Stimulated activated CD4-positive, alpha-beta T cell treated with anti-CD3 and anti-CD28 coated beads, Interleukin-2, amount 100 ng/mL, for 48 hours (primary cell): ENCODE results near the gene GJA4.
"Not testable (repeated sequence)": the region's sequence is repeated elsewhere in the genome, so short reads cannot be mapped to it uniquely, and the experiment has no call there.

ENCODE experiments used
- DNase-seq, 2 donors: peaks; one replicate each; pipeline ENCODE4 v3.0.0-alpha.2; 2020

The GJA4 gene

GRCh38 chr1:34792424-34792823, 375 bp upstream of the GJA4 start:
- DNase-seq, result no peak

- DNase-seq, result no peak
Observed at GRCh38 chr1:34794001-34794789, 1.4 kb downstream of the GJA4 start.

GRCh38 chr1:34794790-34795180, 2.0 kb downstream of the GJA4 start:
- no peak for DNase-seq

- no peak for DNase-seq
Observed at GRCh38 chr1:34795916-34796315, 3.1 kb downstream of the GJA4 start.

GRCh38 chr1:34796990-34797389, 4.2 kb downstream of the GJA4 start:
- no peak for DNase-seq

GRCh38 chr1:34800214-34800613, 7.4 kb downstream of the GJA4 start:
- DNase-seq, result peak in 1 of 2 donors; percentile 26

- DNase-seq, result no peak
Observed at GRCh38 chr1:34803770-34804169, 11.0 kb downstream of the GJA4 start.

GRCh38 chr1:34806396-34806795, 13.6 kb downstream of the GJA4 start:
- DNase-seq, result no peak

GRCh38 chr1:34808051-34808810, 15.4 kb downstream of the GJA4 start:
- DNase-seq, result no peak

- DNase-seq, result not testable (repeated sequence)
Observed at GRCh38 chr1:34810781-34811180, 18.0 kb downstream of the GJA4 start.

- DNase-seq, result no peak
Observed at GRCh38 chr1:34816332-34816731, 23.5 kb downstream of the GJA4 start.

- no peak for DNase-seq
Observed at GRCh38 chr1:34816778-34817177, 24.0 kb downstream of the GJA4 start.

GRCh38 chr1:34818862-34819261, 26.1 kb downstream of the GJA4 start:
- DNase-seq, result not testable (repeated sequence)

- no peak for DNase-seq
Observed at GRCh38 chr1:34822202-34822601, 29.4 kb downstream of the GJA4 start.

GRCh38 chr1:34824817-34825454, 32.1 kb downstream of the GJA4 start:
- no peak for DNase-seq

- DNase-seq, result no peak
Observed at GRCh38 chr1:34825455-34826091, 32.8 kb downstream of the GJA4 start.

GRCh38 chr1:34827341-34827941, 34.6 kb downstream of the GJA4 start:
- no peak for DNase-seq

GRCh38 chr1:34828611-34829010, 35.8 kb downstream of the GJA4 start:
- DNase-seq, result no peak

GRCh38 chr1:34829250-34829649, 36.5 kb downstream of the GJA4 start:
- no peak for DNase-seq

GRCh38 chr1:34831721-34832246, 39.0 kb downstream of the GJA4 start:
- DNase-seq, result no peak

GRCh38 chr1:34833711-34834110, 40.9 kb downstream of the GJA4 start:
- DNase-seq, result no peak

GRCh38 chr1:34839526-34840305, 46.9 kb downstream of the GJA4 start:
- DNase-seq, result no peak
